H1 (cell line): ENCODE results near the gene IDUA. TPM values are rescaled to one million over a fixed set of nuclear protein-coding genes. Genes with fewer than 3 reads are reported as not detected.

Experiments used
- CTCF ChIA-PET: fragments of 300-600 bp; sonication (Branson Sonifier 250); formaldehyde crosslinking; loops from one replicate; lab custom pipeline; 2021; ENCODE audit not compliant: partially characterized antibody; lab: Charles Lee
- POLR2A ChIA-PET: fragments of 300-600 bp; sonication (Branson Sonifier 250); formaldehyde crosslinking; loops from one replicate; lab custom pipeline; 2021; ENCODE audit warnings: inconsistent platforms; ENCODE audit not compliant: partially characterized antibody; lab: Charles Lee
- DNase-seq, 2 experiments: peaks; one replicate each; pipeline versions ENCODE4 v3.0.0 to v3.0.0-alpha.2; 2010 to 2022; ENCODE audit warnings: low spot score in 2 of 2, low read depth in 1 of 2, mixed read lengths in 1 of 2
- FAIRE-seq: peaks from 2 replicates; lab custom pipeline; 2011; peaks lifted over from hg19 to GRCh38; lab: Jason Lieb, UNC
- H2AFZ ChIP-seq: 2 replicates; pipeline ENCODE4 v1.8.1; 2012; ENCODE audit warnings: low read length, inconsistent platforms
- H2AK5ac ChIP-seq: 2 replicates; pipeline ENCODE4 v1.6.1; 2013; ENCODE audit warnings: low read depth, low read length
- H2BK120ac ChIP-seq: replicated peaks from 2 replicates; pipeline ENCODE3; 2013; ENCODE audit warnings: low read depth, low read length, inconsistent platforms
- H2BK12ac ChIP-seq: 2 replicates; pipeline ENCODE4 v1.6.1; 2013; ENCODE audit warnings: low read depth, low read length
- H2BK15ac ChIP-seq: 2 replicates; pipeline ENCODE4 v1.6.1; 2013; ENCODE audit warnings: low read length
- H2BK20ac ChIP-seq: 2 replicates; pipeline ENCODE4 v1.6.1; 2013; ENCODE audit warnings: low read length
- H2BK5ac ChIP-seq: 2 replicates; pipeline ENCODE4 v1.6.1; 2013; ENCODE audit warnings: low read depth, low read length
- H3K14ac ChIP-seq: 2 replicates; pipeline ENCODE4 v1.6.1; 2013; ENCODE audit warnings: inconsistent platforms; ENCODE audit not compliant: insufficient read length
- H3K18ac ChIP-seq: 2 replicates; pipeline ENCODE4 v1.6.1; 2013; ENCODE audit warnings: low read length; ENCODE audit errors: extremely low read depth
- H3K23ac ChIP-seq: 2 replicates; pipeline ENCODE4 v1.6.1; 2013; ENCODE audit warnings: inconsistent platforms; ENCODE audit not compliant: insufficient read length
- H3K23me2 ChIP-seq: 2 replicates; pipeline ENCODE4 v1.6.1; 2013; ENCODE audit warnings: low read depth, low read length
- H3K27ac ChIP-seq: 2 replicates; pipeline ENCODE4 v1.6.1; 2011; ENCODE audit warnings: low read depth, low read length, inconsistent platforms
- H3K27me3 ChIP-seq, 4 experiments: replicated peaks in 1 of 4; 1 replicate in 1 of 4; 2 replicates in 3 of 4; pipeline versions ENCODE4 v1.6.1 to v1.8.1; 2011 to 2013; ENCODE audit warnings: low read length in 3 of 4, mild to moderate bottlenecking in 3 of 4, inconsistent platforms in 2 of 4, mixed read lengths in 2 of 4, moderate library complexity in 1 of 4; ENCODE audit not compliant: control insufficient read depth in 3 of 4, insufficient read depth in 3 of 4; ENCODE audit errors: extremely low read depth in 1 of 4
- H3K36me3 ChIP-seq, 4 experiments: 2 replicates each; pipeline versions ENCODE4 v1.6.1 to v1.8.1; 2011 to 2013; ENCODE audit warnings: mild to moderate bottlenecking in 4 of 4, low read length in 3 of 4, moderate library complexity in 2 of 4, control low read depth in 1 of 4, inconsistent platforms in 1 of 4; ENCODE audit not compliant: insufficient read depth in 4 of 4, control insufficient read depth in 2 of 4
- H3K4ac ChIP-seq: replicated peaks from 2 replicates; pipeline ENCODE3; 2013; ENCODE audit warnings: low read length, low read depth, mixed read lengths, inconsistent platforms; ENCODE audit not compliant: insufficient read length
- H3K4me1 ChIP-seq, 4 experiments: replicated peaks in 1 of 4; 1 replicate in 1 of 4; 2 replicates in 3 of 4; pipeline versions ENCODE4 v1.6.1 to v1.8.1; 2011 to 2013; ENCODE audit warnings: low read length in 3 of 4, inconsistent platforms in 2 of 4, mixed read lengths in 1 of 4; ENCODE audit not compliant: insufficient read depth in 4 of 4, control insufficient read depth in 3 of 4
- H3K4me2 ChIP-seq, 2 experiments: 2 replicates each; pipeline versions ENCODE4 v1.6.1 to v1.8.1; 2011 to 2013; ENCODE audit warnings: low read depth in 2 of 2, low read length in 2 of 2, control low read depth in 1 of 2, inconsistent platforms in 1 of 2, mild to moderate bottlenecking in 1 of 2; ENCODE audit not compliant: insufficient read depth in 1 of 2
- H3K4me3 ChIP-seq, 4 experiments: fragments of 200-600, 300-600 bp in 1 of 4; sonication (generic), shearing (Covaris generic), sonication (Bioruptor Twin) in 1 of 4; 2 replicates each; pipeline versions ENCODE4 v1.5.1 to v1.8.1; 2011 to 2016; ENCODE audit warnings: low read length in 4 of 4, low read depth in 3 of 4, control low read depth in 2 of 4, inconsistent platforms in 2 of 4, mild to moderate bottlenecking in 2 of 4, mixed read lengths in 1 of 4, moderate library complexity in 1 of 4; ENCODE audit not compliant: insufficient read depth in 2 of 4; ENCODE audit errors: extremely low read depth in 1 of 4
- H3K56ac ChIP-seq: replicated peaks from 2 replicates; pipeline ENCODE3; 2013; ENCODE audit warnings: low read depth, mild to moderate bottlenecking, mixed read lengths, low read length, inconsistent platforms; ENCODE audit not compliant: insufficient read length
- H3K79me1 ChIP-seq: 2 replicates; pipeline ENCODE4 v1.6.1; 2013; ENCODE audit warnings: low read depth, low read length, control low read depth
- H3K79me2 ChIP-seq, 2 experiments: 2 replicates each; pipeline versions ENCODE4 v1.6.1 to v1.8.1; 2012 to 2013; ENCODE audit warnings: low read length in 2 of 2, mild to moderate bottlenecking in 2 of 2, inconsistent platforms in 1 of 2; ENCODE audit not compliant: insufficient read depth in 2 of 2, control insufficient read depth in 1 of 2
- H3K9ac ChIP-seq, 4 experiments: replicated peaks in 1 of 4; 1 replicate in 1 of 4; 2 replicates in 3 of 4; pipeline versions ENCODE4 v1.6.1 to v1.8.1; 2011 to 2013; ENCODE audit warnings: low read depth in 3 of 4, low read length in 3 of 4, control low read depth in 2 of 4, mild to moderate bottlenecking in 2 of 4, moderate library complexity in 2 of 4, inconsistent platforms in 1 of 4; ENCODE audit errors: extremely low read depth in 1 of 4
- H3K9me3 ChIP-seq, 2 experiments: 2 replicates each; pipeline versions ENCODE4 v1.6.1 to v1.8.1; 2012 to 2013; ENCODE audit warnings: mild to moderate bottlenecking in 2 of 2, moderate library complexity in 2 of 2, control low read depth in 1 of 2, inconsistent platforms in 1 of 2, low read depth in 1 of 2, low read length in 1 of 2, mixed read lengths in 1 of 2; ENCODE audit not compliant: insufficient read depth in 2 of 2
- H4K20me1 ChIP-seq, 2 experiments: replicated peaks in 1 of 2; 2 replicates each; pipeline versions ENCODE3 to v1.8.1; 2011 to 2013; ENCODE audit warnings: inconsistent platforms in 2 of 2, low read length in 2 of 2, mild to moderate bottlenecking in 1 of 2; ENCODE audit not compliant: insufficient read depth in 2 of 2, control insufficient read depth in 1 of 2
- H4K5ac ChIP-seq: 2 replicates; pipeline ENCODE4 v1.6.1; 2013; ENCODE audit warnings: low read length, low read depth, mixed read lengths, inconsistent platforms; ENCODE audit not compliant: insufficient read length
- H4K8ac ChIP-seq: 2 replicates; pipeline ENCODE4 v1.8.0; 2013; ENCODE audit warnings: mild to moderate bottlenecking, moderate library complexity, low read length, inconsistent platforms; ENCODE audit not compliant: insufficient read depth; ENCODE audit errors: extremely low read depth
- H4K91ac ChIP-seq: replicated peaks from 2 replicates; pipeline ENCODE3; 2013; ENCODE audit warnings: low read length, mixed read lengths, inconsistent platforms; ENCODE audit not compliant: insufficient read length
- CBX8 ChIP-seq: fragments of 300-800, 300-1000 bp; sonication (generic); IDR thresholded peaks from 2 replicates; pipeline ENCODE4 v1.7.1; 2016; ENCODE audit warnings: low read depth, low read length, borderline replicate concordance
- CHD2 ChIP-seq: IDR thresholded peaks from 2 replicates; pipeline ENCODE4 v1.6.1; 2012; ENCODE audit warnings: low read length, improper control_type of control experiment
- MAX ChIP-seq: IDR thresholded peaks from 2 replicates; pipeline ENCODE4 v1.6.1; 2012; ENCODE audit warnings: inconsistent platforms
- WGBS, 2 experiments: shearing (Covaris generic) in 1 of 2; methylation state at CpG; one replicate each; pipeline versions ENCODE4 v1.1.6 to v1.1.7; 2013 to 2015; ENCODE audit warnings: low lambda C conversion rate in 2 of 2, mixed read lengths in 2 of 2, inconsistent platforms in 1 of 2, low coverage in 1 of 2, missing lambda C conversion rate in 1 of 2; ENCODE audit not compliant: insufficient replicate concordance in 2 of 2, insufficient coverage in 1 of 2, insufficient read length in 1 of 2; ENCODE audit errors: extremely low coverage in 1 of 2, missing lambda C conversion rate in 1 of 2; 5-methylcytosine and 5-hydroxymethylcytosine counted together
- polyA plus RNA-seq, 7 experiments: library from polyadenylated mRNA; depleted of rRNA in 3 of 7; stranded (reverse) in 5 of 7; unstranded in 2 of 7; fragments of >200 nt in 5 of 7; fragments of 200-250 nt in 2 of 7; gene quantifications; 1 replicate in 5 of 7; 2 replicates in 1 of 7; 4 replicates in 1 of 7; pipeline versions ENCODE4 v1.2.1 to v1.2.3, GENCODE V29; 2011 to 2013; ENCODE audit warnings: missing spikeins in 2 of 7, mixed read lengths in 2 of 7
- total RNA-seq: library from RNA; stranded (reverse); fragmentation: NEBNext Ultra II Directional; extraction: Animal tissue kit (Norgen Biotek cat#: 25700); gene quantifications from 2 replicates; pipeline ENCODE4 v1.2.1, GENCODE V29; 2021

IDUA gene
- total and polyA plus RNA-seq, 2 of the 8 experiments (the other 6 are each of a cell fraction or from before 2014, with no cell fraction given), result 2.8 to 4.8 TPM

- FAIRE-seq (no peak), DNase-seq (no peak)
- Histone ChIP-seq H3K79me2 (no peaks in the 10 kb centered on the region), H3K27ac (no peak overlapping the region), H4K20me1 (peaks cover 5 to 19% of the 10 kb centered on the region in 2 experiments), H3K4ac (no peak overlapping the region), H3K23me2 (peaks cover 7% of the 10 kb centered on the region; the same call in 1 of the 2 replicates), H2BK12ac (no peak overlapping the region), H3K23ac (no peak overlapping the region), H2BK20ac (no peak overlapping the region), H4K5ac (no peak overlapping the region), H3K56ac (no peak overlapping the region), H3K4me2 (no peak overlapping the region), H3K27me3 (peaks cover 4 to 10% (median 7%) of the 10 kb centered on the region in 4 experiments), H2BK5ac (peak overlapping the region; percentile 24; the same call in 1 of the 2 replicates), H4K8ac (no peak overlapping the region), H2BK15ac (no peak overlapping the region), H2AK5ac (no peak overlapping the region), H2AFZ (no peak overlapping the region), H3K14ac (no peak overlapping the region), H3K9ac (no peak overlapping the region), H3K79me1 (peaks cover 6% of the 10 kb centered on the region), H3K18ac (no peak overlapping the region), H3K9me3 (no peaks in the 10 kb centered on the region), H2BK120ac (no peak overlapping the region), H3K4me1 (peaks cover 0 to 5% (median 2%) of the 10 kb centered on the region in 4 experiments; a peak in 5 of 7 replicates), H3K4me3 (no peak overlapping the region), H4K91ac (no peak overlapping the region), H3K36me3 (no peaks in the 10 kb centered on the region)
- ChIA-PET POLR2A (interaction anchor here (1.3 kb wide), 1 partner anchor 12 kb away, joined by 3 read pairs; no protein-coding TSS in a partner anchor), CTCF (interaction anchor here (1.4 kb wide), 1 partner anchor 11 kb away, joined by 3 read pairs; no protein-coding TSS in a partner anchor)
- 95% methylated on average over 10 of the region's 10 CpGs; no CpG with 5 or more reads in 1 of the 2 experiments for WGBS, 2 experiments
- TF ChIP-seq CHD2 (no peak), CBX8 (no peak), MAX (no peak)
Measured at GRCh38 chr4:1015746-1016145, 28.9 kb downstream of the IDUA start.
